Stimulated activated CD4-positive, alpha-beta T cell treated with anti-CD3 and anti-CD28 coated beads, Interleukin-2, amount 100 ng/mL, for 4 hours (primary cell): ENCODE results near the gene KCTD11.

Experiments used
- DNase-seq: peaks from one replicate; pipeline ENCODE4 v3.0.0-alpha.2; 2020; ENCODE audit warnings: low read depth

Gene KCTD11

DNA sequence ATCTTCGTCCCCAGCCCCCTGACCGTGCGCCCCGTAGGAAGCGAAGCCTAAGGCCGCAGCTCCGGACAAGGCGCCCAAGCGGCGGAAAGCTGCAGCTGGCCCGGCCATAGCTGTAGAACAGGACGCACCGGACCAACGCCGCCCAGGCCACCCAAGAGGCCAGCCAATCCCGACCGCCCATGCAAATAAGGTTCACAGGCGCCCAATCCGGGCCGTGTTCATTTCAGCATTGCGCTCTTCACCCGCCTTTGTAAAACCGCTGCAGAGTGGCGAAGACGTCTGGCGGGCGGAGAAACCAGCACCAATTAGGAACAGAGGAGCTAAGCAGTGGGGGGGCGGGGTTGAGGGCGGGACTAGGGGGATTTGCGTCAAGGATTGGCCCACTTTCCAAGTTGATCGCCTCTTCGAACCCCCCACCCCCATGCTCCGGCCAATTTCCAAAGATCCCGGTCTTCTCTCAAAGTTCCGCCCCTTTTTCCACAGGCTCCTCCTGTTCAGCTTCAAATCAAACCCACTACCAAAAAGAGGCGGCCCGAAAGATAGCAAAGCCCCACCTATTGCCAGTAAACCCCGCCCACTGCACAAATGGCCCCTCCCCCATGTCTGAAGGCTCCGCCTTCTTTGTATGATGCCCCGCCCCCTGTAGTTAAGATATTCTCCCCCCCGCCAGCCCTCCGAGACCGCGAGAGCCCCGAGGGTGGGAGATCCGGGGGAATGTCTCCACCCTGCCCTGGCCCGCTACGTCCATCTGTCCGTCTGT is 52.2 kb downstream of the KCTD11 start, which contains the start of gene TMEM256:
Gene TMEM256, minus strand, starts transcription at position 121 of the 760 bp plus-strand sequence. Its CDS starts 13 bp downstream, at position 108.
- peak; percentile 91 for DNase-seq
